OCI-LY1 (cell line): Measurements from ENCODE around the gene LIMS1.

Experiments used
- H2AFZ ChIP-seq: fragments of 200-600 bp; sonication (generic), shearing (Covaris generic); 2 replicates; pipeline ENCODE4 v1.6.0; 2014; ENCODE audit warnings: antibody characterized with exemption, mild to moderate bottlenecking, low read length
- H3F3A ChIP-seq: fragments of 200-600 bp; sonication (generic), shearing (Covaris generic); 2 replicates; pipeline ENCODE4 v1.6.0; 2014; ENCODE audit warnings: mild to moderate bottlenecking, antibody characterized with exemption, low read length, moderate library complexity; ENCODE audit not compliant: insufficient read depth
- H3K27ac ChIP-seq: fragments of 200-600 bp; sonication (generic); 2 replicates; pipeline ENCODE4 v1.5.1; 2014; ENCODE audit warnings: low read length, mixed run types, mild to moderate bottlenecking, low read depth; ENCODE audit not compliant: poor library complexity, severe bottlenecking
- H3K27me3 ChIP-seq: fragments of 200-600 bp; sonication (generic); 2 replicates; pipeline ENCODE4 v1.6.0; 2014; ENCODE audit warnings: antibody characterized with exemption, mild to moderate bottlenecking, low read length, moderate library complexity; ENCODE audit not compliant: insufficient read depth
- H3K36me3 ChIP-seq: fragments of 200-600 bp; sonication (generic); 2 replicates; pipeline ENCODE4 v1.6.1; 2014; ENCODE audit warnings: mild to moderate bottlenecking, antibody characterized with exemption, low read length, moderate library complexity, mixed read lengths; ENCODE audit not compliant: insufficient read depth
- H3K4me1 ChIP-seq: fragments of 200-600 bp; sonication (generic); 2 replicates; pipeline ENCODE4 v1.5.1; 2014; ENCODE audit warnings: mild to moderate bottlenecking, low read length, moderate library complexity; ENCODE audit not compliant: insufficient read depth, severe bottlenecking
- H3K4me2 ChIP-seq: fragments of 200-600 bp; sonication (generic), shearing (Covaris generic); 2 replicates; pipeline ENCODE4 v1.6.1; 2014; ENCODE audit warnings: low read length
- H3K4me3 ChIP-seq: fragments of 200-600 bp; sonication (generic); 2 replicates; pipeline ENCODE4 v1.5.1; 2014; ENCODE audit warnings: low read length, low read depth, mild to moderate bottlenecking, mixed read lengths; ENCODE audit not compliant: poor library complexity, severe bottlenecking
- H3K79me2 ChIP-seq: fragments of 200-600 bp; shearing (Covaris generic); 2 replicates; pipeline ENCODE4 v1.6.1; 2016; ENCODE audit warnings: mixed run types, low read length, mixed read lengths; ENCODE audit not compliant: insufficient read depth
- H3K9ac ChIP-seq: fragments of 200-600 bp; sonication (generic), shearing (Covaris generic); 2 replicates; pipeline ENCODE4 v1.6.1; 2014; ENCODE audit warnings: mild to moderate bottlenecking, low read length, mixed read lengths
- H3K9me2 ChIP-seq: fragments of 200-600 bp; sonication (generic), shearing (Covaris generic); 2 replicates; pipeline ENCODE4 v1.6.1; 2014; ENCODE audit warnings: low read depth, mild to moderate bottlenecking, low read length, mixed read lengths
- H3K9me3 ChIP-seq: fragments of 200-600 bp; shearing (Covaris generic); 2 replicates; pipeline ENCODE4 v1.6.1; 2014; ENCODE audit warnings: low read length, mixed read lengths
- H4K20me1 ChIP-seq: fragments of 200-600 bp; sonication (generic), shearing (Covaris generic); 2 replicates; pipeline ENCODE4 v1.6.0; 2016; ENCODE audit warnings: mild to moderate bottlenecking, low read length; ENCODE audit not compliant: insufficient read depth
- CTCF ChIP-seq: fragments of 200-600 bp; sonication (generic), shearing (Covaris generic); IDR thresholded peaks from 2 replicates; pipeline ENCODE4 v1.5.1; 2017; ENCODE audit warnings: mild to moderate bottlenecking, antibody characterized with exemption, low read length, moderate library complexity, mixed read lengths
- EZH2 ChIP-seq: fragments of 200-600 bp; sonication (generic), shearing (Covaris generic); IDR thresholded peaks from 2 replicates; pipeline ENCODE4 v1.8.0; 2017; ENCODE audit warnings: borderline replicate concordance, mixed run types, mild to moderate bottlenecking, antibody characterized with exemption, low read length, moderate library complexity, mixed read lengths

Gene LIMS1

GRCh38 chr2:108591163-108591562 lies 56.9 kb downstream of the LIMS1 start:
- H3K36me3 ChIP-seq, result no peaks in the 10 kb centered on the region
- no peaks in the 10 kb centered on the region for H3F3A ChIP-seq
- no peak overlapping the region for H3K4me3 ChIP-seq
- H3K27ac ChIP-seq, result no peak overlapping the region
- 0 out of 2 replicates have a peak, but pooled peaks cover 3% of the 10 kb centered on the region for H4K20me1 ChIP-seq
- no peaks in the 10 kb centered on the region for H3K27me3 ChIP-seq
- H3K9ac ChIP-seq, result no peak overlapping the region
- H3K79me2 ChIP-seq, result no peaks in the 10 kb centered on the region
- H3K4me2 ChIP-seq, result no peak overlapping the region
- no peaks in the 10 kb centered on the region for H3K9me2 ChIP-seq
- no peaks in the 10 kb centered on the region for H3K9me3 ChIP-seq
- no peak for TF ChIP-seq EZH2
- TF ChIP-seq CTCF, result no peak
- H2AFZ ChIP-seq, result no peak overlapping the region
- peaks cover 36% of the 10 kb centered on the region for H3K4me1 ChIP-seq

- no peaks in the 10 kb centered on the region for H3F3A ChIP-seq
- H3K36me3 ChIP-seq, result no peaks in the 10 kb centered on the region
- no peaks in the 10 kb centered on the region for H3K9me3 ChIP-seq
- no peak overlapping the region for H3K4me3 ChIP-seq
- H3K4me1 ChIP-seq, result peaks cover 25% of the 10 kb centered on the region
- no peak overlapping the region for H3K4me2 ChIP-seq
- H3K9me2 ChIP-seq, result no peaks in the 10 kb centered on the region
- H3K27me3 ChIP-seq, result no peaks in the 10 kb centered on the region
- no peak overlapping the region for H3K27ac ChIP-seq
- H4K20me1 ChIP-seq, result 0 out of 2 replicates have a peak, but pooled peaks cover 3% of the 10 kb centered on the region
- H2AFZ ChIP-seq, result no peak overlapping the region
- H3K9ac ChIP-seq, result no peak overlapping the region
- H3K79me2 ChIP-seq, result no peaks in the 10 kb centered on the region
- TF ChIP-seq CTCF, result peak; percentile 15; the same call in 1 of the 2 replicates
- no peak for TF ChIP-seq EZH2
Observed at GRCh38 chr2:108593547-108594098, 59.4 kb downstream of the LIMS1 start.

GRCh38 chr2:108594132-108594981 lies 60.1 kb downstream of the LIMS1 start:
- peaks cover 20% of the 10 kb centered on the region for H3K4me1 ChIP-seq
- H3K27ac ChIP-seq, result no peak overlapping the region
- TF ChIP-seq EZH2 (no peak), CTCF (no peak)
- H3K36me3 ChIP-seq, result no peaks in the 10 kb centered on the region
- H3K4me3 ChIP-seq, result no peak overlapping the region
- no peaks in the 10 kb centered on the region for H3K27me3 ChIP-seq
- H3K4me2 ChIP-seq, result peak overlapping the region; percentile 19; the same call in 1 of the 2 replicates
- no peak overlapping the region for H2AFZ ChIP-seq
- no peaks in the 10 kb centered on the region for H3K9me3 ChIP-seq
- H4K20me1 ChIP-seq, result no peaks in the 10 kb centered on the region
- no peak overlapping the region for H3K9ac ChIP-seq
- H3K9me2 ChIP-seq, result no peaks in the 10 kb centered on the region
- H3F3A ChIP-seq, result no peaks in the 10 kb centered on the region
- no peaks in the 10 kb centered on the region for H3K79me2 ChIP-seq
